ENCODE results near the gene GRIK1.
A peak's percentile ranks its signal among the peaks of the same experiment; 100 is the strongest.

GRIK1 gene

GRCh38 chr21:29949991-29950390 is 10.2 kb upstream of the GRIK1 start:
- Histone ChIP-seq H3K27me3 (replicated peaks; ENCODE audit: control insufficient read depth, insufficient read depth, low read length) (peaks cover 17% of the 10 kb centered on the region), H3K4me1 (ENCODE audit: control insufficient read depth, insufficient read depth, low read length) (no peaks in the 10 kb centered on the region), H3K9me3 (ENCODE audit: control insufficient read depth, low read length) (no peaks in the 10 kb centered on the region), H3K36me3 (ENCODE audit: control insufficient read depth, insufficient read depth, low read length, severe bottlenecking) (no peaks in the 10 kb centered on the region), H3K9ac (ENCODE audit: low read length) (no peak overlapping the region), H3K4me3 (ENCODE audit: low read length) (no peak overlapping the region)
- no peak for DNase-seq (ENCODE audit: low read depth)

GRCh38 chr21:29947119-29947518 is 7.3 kb upstream of the GRIK1 start:
- no peaks in the 10 kb centered on the region for H3K36me3 ChIP-seq (ENCODE audit: control insufficient read depth, insufficient read depth, low read length, severe bottlenecking)
- no peaks in the 10 kb centered on the region for H3K4me1 ChIP-seq (ENCODE audit: control insufficient read depth, insufficient read depth, low read length)
- H3K9ac ChIP-seq (ENCODE audit: low read length), result no peak overlapping the region
- H3K4me3 ChIP-seq (ENCODE audit: low read length), result no peak overlapping the region
- no peak for DNase-seq (ENCODE audit: low read depth)
- peaks cover 2% of the 10 kb centered on the region for H3K9me3 ChIP-seq (ENCODE audit: control insufficient read depth, low read length)
- H3K27me3 ChIP-seq (replicated peaks; ENCODE audit: control insufficient read depth, insufficient read depth, low read length), result peaks cover 39% of the 10 kb centered on the region

DNA sequence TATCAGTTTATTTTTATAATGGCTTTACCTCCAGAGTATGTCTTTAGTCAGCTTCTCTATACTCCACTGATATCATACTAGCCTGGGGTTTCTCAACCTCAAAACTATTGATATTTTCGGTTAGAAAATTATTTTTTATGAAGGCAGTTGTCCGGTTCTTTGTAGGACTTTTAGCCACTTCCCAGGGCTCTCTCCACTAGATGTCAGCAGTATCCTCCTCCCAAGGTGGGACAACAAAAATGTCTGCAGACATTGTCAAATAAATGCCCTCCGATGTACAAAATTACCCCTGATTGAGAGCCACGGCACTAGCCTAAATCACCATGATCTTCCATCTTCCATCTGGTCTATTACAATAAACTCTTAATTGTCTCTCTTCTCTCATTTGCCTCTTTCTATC is 4.1 kb upstream of the GRIK1 start:
- Histone ChIP-seq H3K36me3 (ENCODE audit: control insufficient read depth, insufficient read depth, low read length, severe bottlenecking) (no peaks in the 10 kb centered on the region), H3K9ac (ENCODE audit: low read length) (no peak overlapping the region), H3K4me1 (ENCODE audit: control insufficient read depth, insufficient read depth, low read length) (peaks cover 9% of the 10 kb centered on the region), H3K27me3 (replicated peaks; ENCODE audit: control insufficient read depth, insufficient read depth, low read length) (peaks cover 64% of the 10 kb centered on the region), H3K4me3 (ENCODE audit: low read length) (no peak overlapping the region), H3K9me3 (ENCODE audit: control insufficient read depth, low read length) (peaks cover 3% of the 10 kb centered on the region)
- no peak for DNase-seq (ENCODE audit: low read depth)

DNA sequence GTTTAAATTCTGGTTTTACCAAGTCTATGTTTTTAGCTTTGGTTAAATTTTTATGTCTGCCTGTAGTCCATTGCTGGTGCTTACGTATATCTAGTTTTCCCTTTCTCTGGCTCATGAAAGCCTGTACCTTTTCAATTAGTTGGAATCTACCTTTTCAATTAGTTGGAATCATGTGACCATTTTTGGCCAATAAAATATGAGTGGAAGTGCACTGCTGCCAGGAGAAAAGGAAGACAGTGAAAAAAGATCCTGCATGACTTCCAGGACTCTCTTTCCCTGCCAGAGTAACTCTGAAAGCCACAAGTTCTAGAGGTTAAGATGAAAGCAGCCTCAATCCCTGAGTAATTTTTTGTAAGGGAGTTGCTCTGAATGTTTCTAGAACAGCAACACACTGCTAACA is 2.2 kb upstream of the GRIK1 start:
- Histone ChIP-seq H3K9ac (ENCODE audit: low read length) (no peak overlapping the region), H3K9me3 (ENCODE audit: control insufficient read depth, low read length) (peaks cover 3% of the 10 kb centered on the region), H3K36me3 (ENCODE audit: control insufficient read depth, insufficient read depth, low read length, severe bottlenecking) (no peaks in the 10 kb centered on the region), H3K27me3 (replicated peaks; ENCODE audit: control insufficient read depth, insufficient read depth, low read length) (peaks cover 72% of the 10 kb centered on the region), H3K4me3 (ENCODE audit: low read length) (no peak overlapping the region), H3K4me1 (ENCODE audit: control insufficient read depth, insufficient read depth, low read length) (peaks cover 9% of the 10 kb centered on the region)
- no peak for DNase-seq (ENCODE audit: low read depth)

- Histone ChIP-seq H3K9ac (ENCODE audit: low read length) (no peak overlapping the region), H3K9me3 (ENCODE audit: control insufficient read depth, low read length) (peaks cover 3% of the 10 kb centered on the region), H3K4me1 (ENCODE audit: control insufficient read depth, insufficient read depth, low read length) (peaks cover 9% of the 10 kb centered on the region), H3K27me3 (replicated peaks; ENCODE audit: control insufficient read depth, insufficient read depth, low read length) (peaks cover 75% of the 10 kb centered on the region), H3K4me3 (ENCODE audit: low read length) (no peak overlapping the region), H3K36me3 (ENCODE audit: control insufficient read depth, insufficient read depth, low read length, severe bottlenecking) (no peaks in the 10 kb centered on the region)
- no peak for DNase-seq (ENCODE audit: low read depth)
Measured at GRCh38 chr21:29940991-29941390, 1.2 kb upstream of the GRIK1 start.

DNA sequence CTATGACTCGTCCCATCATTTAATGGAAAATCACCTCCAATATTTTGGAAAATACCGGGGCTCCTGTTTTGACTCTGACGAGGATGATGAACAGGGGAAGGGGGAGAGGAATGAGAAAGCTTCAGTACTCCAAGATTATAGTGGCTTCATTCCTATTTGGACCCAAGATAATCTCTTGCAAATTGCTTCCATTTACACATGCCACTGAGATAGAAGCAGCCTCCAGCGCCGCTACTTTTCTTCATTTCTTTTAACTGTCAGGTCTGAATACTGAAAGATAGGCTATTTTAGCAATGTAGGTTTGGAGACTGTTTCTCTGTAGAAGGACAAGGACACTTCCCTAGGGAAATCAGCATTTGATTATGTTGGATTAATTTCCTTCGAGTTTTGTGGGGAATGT is 565 bp upstream of the GRIK1 start:
- Histone ChIP-seq H3K9me3 (ENCODE audit: control insufficient read depth, low read length) (peaks cover 3% of the 10 kb centered on the region), H3K4me3 (ENCODE audit: low read length) (peak overlapping the region; percentile 49), H3K4me1 (ENCODE audit: control insufficient read depth, insufficient read depth, low read length) (peaks cover 9% of the 10 kb centered on the region), H3K9ac (ENCODE audit: low read length) (no peak overlapping the region), H3K36me3 (ENCODE audit: control insufficient read depth, insufficient read depth, low read length, severe bottlenecking) (no peaks in the 10 kb centered on the region), H3K27me3 (replicated peaks; ENCODE audit: control insufficient read depth, insufficient read depth, low read length) (peaks cover 75% of the 10 kb centered on the region)
- no peak for DNase-seq (ENCODE audit: low read depth)

DNA sequence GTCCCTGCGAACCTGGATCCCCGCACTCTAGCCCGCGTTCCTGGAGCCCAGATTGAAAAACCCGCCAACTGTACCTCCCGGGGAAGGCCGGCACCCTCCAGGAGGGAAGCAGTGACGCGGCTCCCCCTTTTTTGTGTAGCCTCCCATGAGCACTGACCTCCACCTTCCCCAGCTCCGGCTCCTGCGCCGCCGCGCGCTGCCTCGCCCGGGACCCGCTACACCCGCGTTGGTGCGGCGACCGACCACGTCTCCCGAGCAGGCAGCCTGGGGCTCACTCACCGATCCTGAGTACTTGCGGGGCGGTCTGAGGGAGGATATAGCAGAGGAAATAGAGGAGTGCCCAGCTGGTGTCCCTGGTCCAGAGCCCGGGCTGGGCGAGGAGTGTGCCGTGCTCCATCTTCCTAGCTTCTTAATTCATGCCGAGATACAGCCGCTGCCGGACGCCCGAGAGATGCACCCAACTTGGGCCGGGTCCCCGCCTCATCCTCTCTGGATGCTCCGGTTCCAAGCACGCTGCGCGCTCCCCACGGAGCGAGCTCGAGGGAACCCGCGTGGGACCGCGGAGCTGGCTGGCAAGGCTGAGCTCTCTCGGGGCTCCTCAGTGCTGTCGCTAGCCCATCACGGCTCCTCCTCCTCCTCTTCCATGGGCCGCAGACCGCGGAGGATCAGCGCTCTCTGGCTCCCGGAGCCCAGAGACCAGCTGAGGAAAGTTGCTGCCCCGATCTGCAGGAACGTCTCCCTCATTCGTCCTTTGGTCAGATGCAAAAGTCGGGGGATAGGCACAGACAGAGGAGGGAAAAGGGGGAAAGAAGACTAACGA is 482 bp downstream of the GRIK1 start:
- peak; percentile 34 for DNase-seq (ENCODE audit: low read depth)
- H3K36me3 ChIP-seq (ENCODE audit: control insufficient read depth, insufficient read depth, low read length, severe bottlenecking), result no peaks in the 10 kb centered on the region
- H3K9me3 ChIP-seq (ENCODE audit: control insufficient read depth, low read length), result peaks cover 3% of the 10 kb centered on the region
- peaks cover 9% of the 10 kb centered on the region for H3K4me1 ChIP-seq (ENCODE audit: control insufficient read depth, insufficient read depth, low read length)
- no peak overlapping the region for H3K9ac ChIP-seq (ENCODE audit: low read length)
- peaks cover 69% of the 10 kb centered on the region for H3K27me3 ChIP-seq (replicated peaks; ENCODE audit: control insufficient read depth, insufficient read depth, low read length)
- H3K4me3 ChIP-seq (ENCODE audit: low read length), result peak overlapping the region; percentile 74

GRCh38 chr21:29938776-29939103 is 1.1 kb downstream of the GRIK1 start:
- no peaks in the 10 kb centered on the region for H3K36me3 ChIP-seq (ENCODE audit: control insufficient read depth, insufficient read depth, low read length, severe bottlenecking)
- peaks cover 3% of the 10 kb centered on the region for H3K9me3 ChIP-seq (ENCODE audit: control insufficient read depth, low read length)
- no peak overlapping the region for H3K9ac ChIP-seq (ENCODE audit: low read length)
- no peak for DNase-seq (ENCODE audit: low read depth)
- H3K4me1 ChIP-seq (ENCODE audit: control insufficient read depth, insufficient read depth, low read length), result peaks cover 9% of the 10 kb centered on the region
- peaks cover 65% of the 10 kb centered on the region for H3K27me3 ChIP-seq (replicated peaks; ENCODE audit: control insufficient read depth, insufficient read depth, low read length)
- H3K4me3 ChIP-seq (ENCODE audit: low read length), result peak overlapping the region; percentile 74

- Histone ChIP-seq H3K27me3 (replicated peaks; ENCODE audit: control insufficient read depth, insufficient read depth, low read length) (peaks cover 11% of the 10 kb centered on the region), H3K36me3 (ENCODE audit: control insufficient read depth, insufficient read depth, low read length, severe bottlenecking) (no peaks in the 10 kb centered on the region), H3K4me1 (ENCODE audit: control insufficient read depth, insufficient read depth, low read length) (no peaks in the 10 kb centered on the region), H3K9me3 (ENCODE audit: control insufficient read depth, low read length) (no peaks in the 10 kb centered on the region), H3K4me3 (ENCODE audit: low read length) (no peak overlapping the region), H3K9ac (ENCODE audit: low read length) (no peak overlapping the region)
- no peak for DNase-seq (ENCODE audit: low read depth)
Measured at GRCh38 chr21:29933088-29933487, 6.7 kb downstream of the GRIK1 start.

- DNase-seq (ENCODE audit: low read depth), result no peak
- H3K4me3 ChIP-seq (ENCODE audit: low read length), result no peak overlapping the region
- no peaks in the 10 kb centered on the region for H3K27me3 ChIP-seq (replicated peaks; ENCODE audit: control insufficient read depth, insufficient read depth, low read length)
- H3K4me1 ChIP-seq (ENCODE audit: control insufficient read depth, insufficient read depth, low read length), result no peaks in the 10 kb centered on the region
- no peaks in the 10 kb centered on the region for H3K9me3 ChIP-seq (ENCODE audit: control insufficient read depth, low read length)
- H3K9ac ChIP-seq (ENCODE audit: low read length), result no peak overlapping the region
- H3K36me3 ChIP-seq (ENCODE audit: control insufficient read depth, insufficient read depth, low read length, severe bottlenecking), result no peaks in the 10 kb centered on the region
Measured at GRCh38 chr21:29928537-29928936, 11.3 kb downstream of the GRIK1 start.

- no peak overlapping the region for H3K9ac ChIP-seq (ENCODE audit: low read length)
- H3K9me3 ChIP-seq (ENCODE audit: control insufficient read depth, low read length), result no peaks in the 10 kb centered on the region
- DNase-seq (ENCODE audit: low read depth), result no peak
- no peaks in the 10 kb centered on the region for H3K36me3 ChIP-seq (ENCODE audit: control insufficient read depth, insufficient read depth, low read length, severe bottlenecking)
- no peak overlapping the region for H3K4me3 ChIP-seq (ENCODE audit: low read length)
- no peaks in the 10 kb centered on the region for H3K27me3 ChIP-seq (replicated peaks; ENCODE audit: control insufficient read depth, insufficient read depth, low read length)
- no peaks in the 10 kb centered on the region for H3K4me1 ChIP-seq (ENCODE audit: control insufficient read depth, insufficient read depth, low read length)
Measured at GRCh38 chr21:29920938-29921337, 18.9 kb downstream of the GRIK1 start.

GRCh38 chr21:29914326-29914725 is 25.5 kb downstream of the GRIK1 start:
- H3K9me3 ChIP-seq (ENCODE audit: control insufficient read depth, low read length), result no peaks in the 10 kb centered on the region

More at GRCh38 chr21:29914326-29914725, 25.5 kb downstream of the GRIK1 start:
- Histone ChIP-seq H3K27me3 (replicated peaks; ENCODE audit: control insufficient read depth, insufficient read depth, low read length) (no peaks in the 10 kb centered on the region), H3K4me1 (ENCODE audit: control insufficient read depth, insufficient read depth, low read length) (no peaks in the 10 kb centered on the region), H3K36me3 (ENCODE audit: control insufficient read depth, insufficient read depth, low read length, severe bottlenecking) (no peaks in the 10 kb centered on the region), H3K4me3 (ENCODE audit: low read length) (no peak overlapping the region), H3K9ac (ENCODE audit: low read length) (no peak overlapping the region)
- no peak for DNase-seq (ENCODE audit: low read depth)

All from adipocyte (in vitro differentiated cells).